ENCODE results near the gene SLC18A2. TPM values are rescaled to one million over a fixed set of nuclear protein-coding genes. Genes with fewer than 3 reads are reported as not detected.
A peak's percentile ranks its signal among the peaks of the same experiment; 100 is the strongest.

The SLC18A2 gene
- total RNA-seq, result 1 to 10 TPM; 1.2 to 1.6 TPM

DNA sequence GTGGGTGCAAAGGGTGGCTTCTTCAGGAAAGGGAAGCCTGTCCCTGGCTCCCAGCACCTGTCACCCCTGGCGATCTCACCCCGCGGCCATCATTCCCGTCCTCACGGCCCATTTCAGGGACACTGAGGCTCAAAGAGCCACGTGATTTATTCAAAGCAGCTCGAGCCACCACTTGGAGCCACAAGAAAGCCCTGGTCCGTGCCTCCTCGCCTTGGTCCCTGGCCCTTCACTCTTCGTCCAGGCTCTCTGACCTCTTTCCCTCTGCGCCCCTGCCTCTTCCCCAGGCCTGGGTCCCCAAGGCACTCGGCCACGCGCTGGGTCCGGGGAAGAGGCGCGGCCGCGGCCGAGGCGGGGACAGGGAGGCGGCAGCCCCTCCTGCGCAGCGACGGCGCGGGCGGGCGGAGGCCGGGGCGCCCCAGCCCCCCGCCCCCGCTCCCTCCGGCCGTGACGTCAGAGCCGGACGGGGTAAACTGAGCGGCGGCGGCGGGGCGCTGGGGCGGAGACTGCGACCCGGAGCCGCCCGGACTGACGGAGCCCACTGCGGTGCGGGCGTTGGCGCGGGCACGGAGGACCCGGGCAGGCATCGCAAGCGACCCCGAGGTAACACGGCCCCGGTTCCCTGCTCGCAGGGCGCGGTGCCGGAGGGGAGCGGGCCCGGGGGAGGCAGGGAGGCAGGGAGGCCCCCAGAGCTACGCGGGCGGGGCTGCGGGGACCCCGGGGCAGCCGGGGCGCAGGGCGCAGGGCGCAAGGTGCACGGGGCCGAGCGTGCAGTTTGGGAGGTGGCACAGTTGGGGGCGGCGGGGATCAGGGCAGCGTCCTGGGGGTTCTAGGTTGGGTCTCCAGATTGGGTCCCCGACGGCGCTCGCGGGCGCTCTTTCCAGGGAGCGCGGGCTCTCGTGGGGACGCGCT lies at the start of gene SLC18A2:
TSS of gene SLC18A2 (plus strand) at position 494 of the 909 bp plus-strand sequence. CDS start 580 bp downstream, outside the sequence.
- TF ChIP-seq, protein P1, sequence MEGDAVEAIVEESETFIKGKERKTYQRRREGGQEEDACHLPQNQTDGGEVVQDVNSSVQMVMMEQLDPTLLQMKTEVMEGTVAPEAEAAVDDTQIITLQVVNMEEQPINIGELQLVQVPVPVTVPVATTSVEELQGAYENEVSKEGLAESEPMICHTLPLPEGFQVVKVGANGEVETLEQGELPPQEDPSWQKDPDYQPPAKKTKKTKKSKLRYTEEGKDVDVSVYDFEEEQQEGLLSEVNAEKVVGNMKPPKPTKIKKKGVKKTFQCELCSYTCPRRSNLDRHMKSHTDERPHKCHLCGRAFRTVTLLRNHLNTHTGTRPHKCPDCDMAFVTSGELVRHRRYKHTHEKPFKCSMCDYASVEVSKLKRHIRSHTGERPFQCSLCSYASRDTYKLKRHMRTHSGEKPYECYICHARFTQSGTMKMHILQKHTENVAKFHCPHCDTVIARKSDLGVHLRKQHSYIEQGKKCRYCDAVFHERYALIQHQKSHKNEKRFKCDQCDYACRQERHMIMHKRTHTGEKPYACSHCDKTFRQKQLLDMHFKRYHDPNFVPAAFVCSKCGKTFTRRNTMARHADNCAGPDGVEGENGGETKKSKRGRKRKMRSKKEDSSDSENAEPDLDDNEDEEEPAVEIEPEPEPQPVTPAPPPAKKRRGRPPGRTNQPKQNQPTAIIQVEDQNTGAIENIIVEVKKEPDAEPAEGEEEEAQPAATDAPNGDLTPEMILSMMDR (IDR thresholded peaks at IDR 0.05), result no peak
- Histone ChIP-seq H3K9me3 (no peaks in the 10 kb centered on the region), H3K4me3 (no peak within 1 kb of the TSS), H3K27me3 (peaks cover 18% of the 10 kb centered on the region), H3K27ac (no peak within 1 kb of the TSS), H3K4me1 (no peaks in the 10 kb centered on the region), H3K9ac (ENCODE audit: low read depth in 2 of 2, low read length in 2 of 2) (peak within 1 kb of the TSS in 1 of 2 donors; percentile 24), H3K36me3 (no peaks in the 10 kb centered on the region)
- intact Hi-C loops (cut with DNase I), result no loop called here
- no peak for DNase-seq

DNA sequence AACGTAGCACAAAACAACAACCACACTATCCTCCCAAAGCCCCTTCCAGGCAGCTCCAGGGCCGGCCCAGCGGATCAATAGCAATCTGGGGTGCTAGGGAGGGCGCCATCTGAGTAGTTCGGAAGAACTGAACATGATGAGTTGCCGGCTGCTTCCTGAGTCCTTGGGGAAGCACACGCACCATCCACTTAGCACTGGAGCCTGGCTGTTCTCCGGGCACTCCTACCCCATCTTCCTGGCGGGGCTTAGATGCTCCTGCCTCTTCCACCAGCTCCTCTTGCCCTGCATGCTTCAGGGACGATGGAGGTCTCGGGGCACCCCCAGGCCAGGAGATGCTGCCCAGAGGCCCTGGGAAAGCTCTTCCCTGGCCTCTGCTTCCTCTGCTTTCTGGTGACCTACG lies 43.7 kb upstream of the SLC18A2 start, which contains the start of gene KCNK18:
TSS of gene KCNK18 (plus strand) at position 301 of the 400 bp plus-strand sequence. CDS start at position 301, 0 bp downstream.
- intact Hi-C loops (cut with DNase I), result no loop called here
- no peak for DNase-seq
- H3K9ac ChIP-seq (ENCODE audit: low read depth in 2 of 2, low read length in 2 of 2), result no peak within 1 kb of the TSS
- H3K27ac ChIP-seq, result no peak within 1 kb of the TSS
- TF ChIP-seq, protein P1 (IDR thresholded peaks at IDR 0.05), result no peak
- no peaks in the 10 kb centered on the region for H3K36me3 ChIP-seq
- no peaks in the 10 kb centered on the region for H3K27me3 ChIP-seq
- no peak within 1 kb of the TSS for H3K4me3 ChIP-seq
- H3K4me1 ChIP-seq, result no peaks in the 10 kb centered on the region
- no peaks in the 10 kb centered on the region for H3K9me3 ChIP-seq

DNA sequence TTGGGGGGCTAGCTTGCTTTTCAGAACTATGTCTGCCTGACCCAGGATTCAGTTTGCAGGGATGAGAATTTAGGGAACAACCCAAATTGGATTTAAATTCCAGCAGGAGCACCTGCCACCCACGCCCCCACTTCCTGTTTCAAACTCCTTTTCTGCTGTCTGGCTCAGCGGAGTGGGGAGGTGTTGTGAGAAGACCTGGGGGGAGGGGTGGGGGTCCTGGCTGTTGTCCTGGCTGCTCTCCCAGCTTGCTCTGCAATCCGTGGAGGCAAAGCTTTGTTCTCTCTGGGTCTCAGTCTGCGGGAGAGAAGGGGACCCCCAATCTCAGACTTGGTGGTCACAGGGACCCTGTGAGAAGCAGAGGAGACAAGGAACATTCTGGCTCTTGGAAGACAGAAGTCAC lies 42.8 kb upstream of the SLC18A2 start:
- Histone ChIP-seq H3K4me3 (no peak overlapping the region), H3K27me3 (no peaks in the 10 kb centered on the region), H3K36me3 (no peaks in the 10 kb centered on the region), H3K4me1 (no peaks in the 10 kb centered on the region), H3K27ac (no peak overlapping the region), H3K9ac (ENCODE audit: low read depth in 2 of 2, low read length in 2 of 2) (no peak overlapping the region), H3K9me3 (no peaks in the 10 kb centered on the region)
- TF ChIP-seq, protein P1 (IDR thresholded peaks at IDR 0.05), result no peak
- no peak for DNase-seq
- intact Hi-C loops (cut with DNase I), result no loop called here

DNA sequence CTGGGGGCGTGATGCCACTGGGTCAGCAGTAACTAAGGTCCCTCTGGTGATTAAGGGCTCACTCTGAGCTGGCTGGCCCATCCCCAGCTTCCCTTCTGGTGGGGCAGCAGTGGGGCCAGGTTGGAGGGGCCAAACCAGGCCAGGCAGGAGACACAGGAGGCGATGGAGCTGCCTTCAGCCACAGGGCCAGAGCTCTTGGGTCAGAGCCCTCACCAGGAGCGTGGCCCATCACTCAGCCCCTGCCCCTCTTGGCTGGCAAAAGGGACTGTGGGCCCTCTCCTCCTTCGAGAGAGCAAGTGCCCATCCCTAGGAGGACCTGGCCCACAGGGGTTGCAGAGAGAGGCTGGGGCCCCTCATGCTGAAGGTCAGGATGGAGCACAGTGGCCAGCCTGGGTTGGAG lies 39.1 kb upstream of the SLC18A2 start:
- DNase-seq, result no peak

DNA sequence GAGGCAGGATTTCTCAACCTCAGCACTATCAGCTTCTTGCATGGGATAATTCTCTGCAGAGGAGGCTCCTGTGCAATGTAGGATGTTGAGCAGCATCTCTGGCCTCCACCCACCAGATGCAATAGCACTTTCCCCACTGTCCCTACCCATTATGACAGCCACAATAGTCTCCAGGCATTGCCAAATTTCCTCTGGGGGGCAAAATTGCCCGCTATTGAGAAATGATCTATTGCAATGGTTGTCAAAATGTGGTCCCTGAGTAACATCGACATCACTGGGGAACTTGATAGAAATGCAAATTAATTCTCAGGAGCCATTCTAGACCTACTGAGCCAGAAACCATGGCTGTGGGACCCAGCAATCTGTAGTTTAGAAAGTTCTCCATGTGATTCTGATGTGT lies 36.6 kb upstream of the SLC18A2 start:
- DNase-seq, result no peak
- intact Hi-C loops (cut with DNase I), result no loop called here
- no peak overlapping the region for H3K4me3 ChIP-seq
- no peak overlapping the region for H3K9ac ChIP-seq (ENCODE audit: low read depth in 2 of 2, low read length in 2 of 2)
- no peaks in the 10 kb centered on the region for H3K36me3 ChIP-seq
- no peak overlapping the region for H3K27ac ChIP-seq
- no peaks in the 10 kb centered on the region for H3K27me3 ChIP-seq
- no peaks in the 10 kb centered on the region for H3K4me1 ChIP-seq
- H3K9me3 ChIP-seq, result no peaks in the 10 kb centered on the region
- TF ChIP-seq, protein P1 (IDR thresholded peaks at IDR 0.05), result no peak

More for the DNA sequence above, 39.1 kb upstream of the SLC18A2 start:
- intact Hi-C loops (cut with DNase I), result no loop called here
- H3K4me3 ChIP-seq, result no peak overlapping the region
- no peak overlapping the region for H3K9ac ChIP-seq (ENCODE audit: low read depth in 2 of 2, low read length in 2 of 2)
- no peaks in the 10 kb centered on the region for H3K36me3 ChIP-seq
- no peaks in the 10 kb centered on the region for H3K27me3 ChIP-seq
- H3K27ac ChIP-seq, result no peak overlapping the region
- no peaks in the 10 kb centered on the region for H3K9me3 ChIP-seq
- no peaks in the 10 kb centered on the region for H3K4me1 ChIP-seq
- TF ChIP-seq, protein P1 (IDR thresholded peaks at IDR 0.05), result no peak
